T-helper 1 cell treated with Interleukin-12 subunit alpha and Interleukin-12 subunit beta and Interleukin-4 antibody, amounts not matched to agents 30 μg/mL and 1 μg/mL, for 36 hours (primary cell): Measurements from ENCODE around the gene LMLN.
A peak's percentile ranks its signal among the peaks of the same experiment; 100 is the strongest.
"Not testable (repeated sequence)": the region's sequence is repeated elsewhere in the genome, so short reads cannot be mapped to it uniquely, and the experiment has no call there.

ENCODE experiments used
- H3K27ac Mint-ChIP-seq: one replicate; pipeline ENCODE4 v1.8.0; 2021; ENCODE audit warnings: mild to moderate bottlenecking, mixed read lengths
- H3K27me3 Mint-ChIP-seq: one replicate; pipeline ENCODE4 v1.8.0; 2021; ENCODE audit warnings: low read depth, mixed read lengths
- H3K36me3 Mint-ChIP-seq: one replicate; pipeline ENCODE4 v1.8.0; 2021; ENCODE audit warnings: low read depth, mixed read lengths
- H3K4me1 Mint-ChIP-seq: one replicate; pipeline ENCODE4 v1.8.0; 2021; ENCODE audit warnings: low read depth, mixed read lengths
- H3K4me3 Mint-ChIP-seq: one replicate; pipeline ENCODE4 v1.8.0; 2021; ENCODE audit warnings: mild to moderate bottlenecking, moderate library complexity, mixed read lengths
- H3K9me3 Mint-ChIP-seq: one replicate; pipeline ENCODE4 v1.8.0; 2021; ENCODE audit warnings: mixed read lengths

LMLN gene

DNA sequence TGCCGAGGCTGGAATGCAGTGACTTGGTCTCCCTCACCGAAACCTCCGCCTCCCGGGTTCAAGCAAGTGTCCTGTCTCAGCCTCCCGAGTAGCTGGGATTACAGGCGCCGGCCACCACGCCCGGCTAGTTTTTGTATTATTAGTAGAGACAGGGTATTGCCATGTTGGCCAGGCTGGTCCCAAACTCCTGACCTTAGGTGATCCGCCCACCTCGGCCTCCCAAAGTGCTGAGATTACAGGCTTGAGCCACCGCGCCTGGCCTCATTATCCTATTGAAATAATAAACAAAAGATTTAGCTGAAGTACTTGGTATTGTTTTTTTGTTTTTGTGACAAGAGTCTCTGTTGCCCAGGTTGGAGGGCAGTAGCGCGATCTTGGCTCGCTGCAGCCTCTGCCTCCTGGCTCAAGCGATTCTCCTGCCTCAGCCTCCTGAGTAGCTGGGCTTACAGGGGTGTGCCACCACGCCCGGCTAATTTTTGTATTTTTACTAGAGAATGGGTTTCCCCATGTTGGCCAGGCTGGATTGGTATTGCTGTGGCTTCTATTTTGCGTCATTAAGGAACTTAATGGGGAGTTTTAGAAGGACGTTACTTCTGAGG is 8.5 kb upstream of the LMLN start:
- Mint-ChIP-seq H3K9me3 (no peaks in the 10 kb centered on the region), H3K27ac (peak overlapping the region; percentile 98), H3K4me1 (peaks cover 34% of the 10 kb centered on the region), H3K36me3 (peaks cover 44% of the 10 kb centered on the region), H3K4me3 (peak overlapping the region; percentile 99), H3K27me3 (no peaks in the 10 kb centered on the region)

DNA sequence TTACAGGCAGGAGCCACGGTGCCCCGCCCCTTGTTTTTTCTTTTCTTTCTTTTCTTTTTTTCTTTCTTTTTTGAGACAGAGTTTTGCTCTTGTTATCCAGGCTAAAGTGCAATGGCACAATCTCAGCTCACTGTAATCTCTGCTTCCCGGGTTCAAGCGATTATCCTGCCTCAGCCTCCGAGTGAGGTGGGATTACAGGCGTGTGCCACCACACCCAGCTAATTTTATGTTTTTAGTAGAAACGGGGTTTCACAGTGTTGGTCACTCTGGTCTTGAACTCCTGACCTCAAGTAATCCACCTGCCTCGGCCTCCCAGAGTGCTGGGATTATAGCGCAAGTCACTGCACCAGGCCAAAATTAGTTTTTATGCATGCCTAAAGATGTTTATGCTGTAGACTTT is 7.6 kb upstream of the LMLN start:
- peaks cover 50% of the 10 kb centered on the region for H3K36me3 Mint-ChIP-seq
- peaks cover 36% of the 10 kb centered on the region for H3K4me1 Mint-ChIP-seq
- H3K27me3 Mint-ChIP-seq, result no peaks in the 10 kb centered on the region

DNA sequence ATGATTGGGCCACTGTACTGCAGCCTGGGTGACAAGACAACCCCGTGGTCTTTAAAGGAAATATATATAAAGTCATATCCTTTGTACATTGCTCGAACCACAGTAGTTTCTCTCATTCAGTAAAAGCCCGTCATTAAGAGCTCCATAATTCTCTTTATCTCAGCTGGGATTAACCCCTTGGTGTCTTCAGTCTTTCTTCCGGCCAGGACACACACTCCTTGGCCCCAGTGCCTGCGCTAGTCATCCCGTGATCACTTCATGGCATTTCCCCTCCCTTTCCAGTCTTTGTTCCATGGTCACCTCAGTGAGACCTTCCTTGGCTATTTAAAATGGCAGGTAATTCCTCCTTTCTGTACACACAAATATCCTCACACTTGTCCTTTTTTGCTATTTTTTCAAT is 6.7 kb upstream of the LMLN start:
- H3K4me1 Mint-ChIP-seq, result peaks cover 39% of the 10 kb centered on the region
- no peaks in the 10 kb centered on the region for H3K9me3 Mint-ChIP-seq
- peak overlapping the region; percentile 12 for H3K27ac Mint-ChIP-seq
- H3K36me3 Mint-ChIP-seq, result peaks cover 55% of the 10 kb centered on the region
- H3K27me3 Mint-ChIP-seq, result no peaks in the 10 kb centered on the region
- peak overlapping the region; percentile 35 for H3K4me3 Mint-ChIP-seq

More for the DNA sequence above, 7.6 kb upstream of the LMLN start:
- Mint-ChIP-seq H3K4me3 (no peak overlapping the region), H3K9me3 (no peaks in the 10 kb centered on the region), H3K27ac (no peak overlapping the region)

DNA sequence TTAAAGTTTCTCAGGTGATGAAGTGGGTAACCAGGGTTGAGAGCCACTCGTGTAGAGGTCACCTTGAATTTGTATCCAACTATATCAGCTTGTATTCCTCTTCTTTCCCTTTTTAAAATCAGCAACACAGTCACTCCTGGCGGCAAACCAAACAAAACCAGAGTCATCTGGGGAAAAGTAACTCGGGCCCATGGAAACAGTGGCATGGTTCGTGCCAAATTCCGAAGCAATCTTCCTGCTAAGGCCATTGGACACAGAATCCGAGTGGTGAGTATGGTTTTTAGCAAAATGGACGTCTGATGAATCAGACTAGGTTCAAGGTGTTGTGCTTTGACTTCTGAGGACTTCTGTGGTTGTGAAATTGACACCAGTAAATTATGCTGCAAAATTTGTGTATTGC is 6.1 kb upstream of the LMLN start:
- no peak overlapping the region for H3K27ac Mint-ChIP-seq
- H3K4me3 Mint-ChIP-seq, result no peak overlapping the region
- H3K36me3 Mint-ChIP-seq, result peaks cover 56% of the 10 kb centered on the region
- H3K9me3 Mint-ChIP-seq, result no peaks in the 10 kb centered on the region
- no peaks in the 10 kb centered on the region for H3K27me3 Mint-ChIP-seq
- H3K4me1 Mint-ChIP-seq, result peaks cover 38% of the 10 kb centered on the region

DNA sequence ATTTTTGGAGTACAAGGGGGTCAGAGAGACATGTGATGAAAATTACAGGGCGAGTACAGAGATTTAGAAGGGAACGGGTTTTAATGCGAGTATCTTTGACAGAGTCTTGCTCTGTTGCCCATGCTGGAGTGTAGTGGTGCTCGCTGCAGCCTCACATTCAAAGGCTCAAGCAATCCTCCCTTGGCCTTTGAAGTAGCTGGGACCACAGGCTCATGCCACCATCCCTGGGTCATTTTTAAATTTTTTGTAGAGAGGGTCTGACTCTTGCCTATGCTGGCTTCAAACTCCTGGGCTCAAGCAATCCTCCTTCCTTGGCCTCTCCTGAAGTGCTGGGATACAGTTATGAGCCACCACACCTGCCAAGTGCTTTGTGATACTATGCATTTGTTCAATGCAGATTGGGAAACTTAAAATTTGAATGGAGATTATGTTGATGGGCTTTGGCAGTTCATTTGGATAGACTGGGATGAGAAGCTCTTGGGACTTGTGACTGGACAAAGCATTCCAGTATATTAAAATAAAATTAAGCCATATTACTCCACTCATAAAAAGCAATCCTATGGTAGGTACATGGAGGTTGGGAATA is 4.0 kb upstream of the LMLN start:
- H3K27me3 Mint-ChIP-seq, result no peaks in the 10 kb centered on the region
- no peak overlapping the region for H3K27ac Mint-ChIP-seq
- peaks cover 38% of the 10 kb centered on the region for H3K4me1 Mint-ChIP-seq
- peaks cover 45% of the 10 kb centered on the region for H3K36me3 Mint-ChIP-seq
- H3K9me3 Mint-ChIP-seq, result no peaks in the 10 kb centered on the region
- no peak overlapping the region for H3K4me3 Mint-ChIP-seq

DNA sequence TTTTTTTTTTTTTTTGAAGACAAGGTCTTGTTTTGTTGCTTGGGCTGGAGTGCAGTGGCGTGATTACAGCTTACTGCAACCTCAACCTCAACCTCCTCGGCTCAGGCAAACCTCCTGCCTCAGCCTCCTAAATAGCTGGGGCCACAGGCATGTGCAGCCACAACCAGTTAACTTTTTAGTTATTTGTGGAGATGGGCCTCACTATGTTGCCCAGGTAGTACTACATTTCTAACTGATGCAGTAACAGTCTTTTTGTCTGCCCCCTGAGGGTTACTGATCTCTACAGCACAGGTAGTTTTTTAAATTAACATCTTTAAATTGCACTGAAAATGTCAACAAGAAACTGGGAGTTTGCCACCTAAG is 3.4 kb upstream of the LMLN start:
- Mint-ChIP-seq H3K27me3 (no peaks in the 10 kb centered on the region), H3K4me3 (no peak overlapping the region), H3K4me1 (peaks cover 38% of the 10 kb centered on the region), H3K36me3 (peaks cover 41% of the 10 kb centered on the region), H3K9me3 (no peaks in the 10 kb centered on the region), H3K27ac (no peak overlapping the region)

DNA sequence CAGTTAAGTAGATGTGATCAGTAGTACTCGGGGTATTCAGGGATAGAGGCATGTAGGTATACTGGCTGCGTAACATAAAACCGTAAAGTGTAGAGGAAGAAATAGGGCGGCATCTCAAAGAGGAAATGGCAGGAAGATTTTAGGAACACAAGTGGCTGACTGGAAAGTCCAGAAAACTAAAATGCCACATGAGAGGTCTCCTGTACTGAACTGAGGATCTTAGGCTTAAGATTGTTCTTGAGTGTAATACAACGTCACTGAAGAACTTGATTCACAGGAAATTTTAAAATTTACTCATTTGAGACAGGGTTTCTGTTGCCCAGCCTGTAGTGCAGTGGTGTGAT is 2.3 kb upstream of the LMLN start:
- H3K36me3 Mint-ChIP-seq, result peaks cover 35% of the 10 kb centered on the region
- no peak overlapping the region for H3K4me3 Mint-ChIP-seq
- no peak overlapping the region for H3K27ac Mint-ChIP-seq
- no peaks in the 10 kb centered on the region for H3K27me3 Mint-ChIP-seq
- H3K4me1 Mint-ChIP-seq, result peaks cover 43% of the 10 kb centered on the region
- H3K9me3 Mint-ChIP-seq, result no peaks in the 10 kb centered on the region

DNA sequence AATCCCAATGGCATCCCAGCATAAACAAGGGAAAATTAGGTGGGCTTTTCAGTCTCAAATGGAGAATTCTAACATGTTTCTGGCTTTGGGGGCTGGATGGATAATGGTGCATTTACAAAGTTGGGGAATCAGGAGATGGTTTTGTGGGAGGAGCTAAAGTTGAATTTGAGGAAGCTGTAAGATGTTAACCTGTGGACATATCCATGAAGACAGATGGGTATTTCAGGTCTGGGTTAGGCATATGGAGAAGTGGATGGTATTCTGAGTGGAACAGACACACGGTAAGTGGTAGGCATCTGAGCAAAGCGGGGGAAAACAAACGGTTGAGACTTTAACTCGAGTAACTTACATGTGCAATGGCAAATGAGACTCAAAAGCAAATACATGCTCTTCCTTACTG is 1.7 kb upstream of the LMLN start:
- Mint-ChIP-seq H3K9me3 (no peaks in the 10 kb centered on the region), H3K4me3 (peak overlapping the region; percentile 29), H3K4me1 (peaks cover 38% of the 10 kb centered on the region), H3K27ac (peak overlapping the region; percentile 29), H3K27me3 (no peaks in the 10 kb centered on the region), H3K36me3 (peaks cover 31% of the 10 kb centered on the region)

DNA sequence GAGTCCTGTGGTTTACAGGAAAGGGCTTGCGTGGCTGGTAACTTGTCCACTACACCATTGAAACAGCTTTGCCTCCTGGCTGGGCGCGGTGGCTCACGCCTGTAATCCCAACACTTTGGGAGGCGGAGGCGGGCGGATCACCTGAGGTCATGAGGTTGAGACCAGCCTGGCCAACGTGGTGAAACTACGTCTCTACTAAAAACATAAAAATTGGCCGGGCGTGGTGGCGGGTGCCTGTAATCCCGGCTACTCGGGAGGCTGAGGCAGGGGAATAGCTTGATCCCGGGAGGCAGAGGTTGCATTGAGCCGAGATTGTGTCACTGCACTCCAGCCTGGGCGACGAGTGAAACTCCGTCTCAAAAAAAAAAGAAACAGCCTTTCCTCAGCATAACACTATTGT is 1.2 kb upstream of the LMLN start:
- Mint-ChIP-seq H3K27ac (peak overlapping the region; percentile 19), H3K36me3 (peaks cover 26% of the 10 kb centered on the region), H3K4me1 (peaks cover 33% of the 10 kb centered on the region), H3K4me3 (peak overlapping the region; percentile 29)
- not testable (repeated sequence) for H3K27me3 Mint-ChIP-seq, H3K9me3 Mint-ChIP-seq

DNA sequence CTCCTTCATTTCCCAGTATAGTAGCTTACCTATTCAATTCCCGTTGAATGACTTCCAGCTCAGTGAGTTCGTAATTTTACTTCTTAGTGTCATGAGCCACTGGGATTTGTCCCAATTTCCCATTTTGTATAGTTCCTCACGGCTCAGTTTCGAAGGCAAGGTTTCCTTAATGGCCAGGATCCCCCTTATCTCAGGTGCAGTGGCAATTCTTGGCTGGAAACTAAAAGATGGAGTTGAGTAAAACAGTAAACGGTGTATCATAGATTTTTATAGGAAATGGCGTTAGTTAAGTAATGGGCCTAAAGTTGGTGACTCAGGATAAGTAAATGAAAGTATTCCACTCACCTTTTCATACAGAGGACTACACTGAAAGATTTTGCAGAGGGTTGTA is 522 bp upstream of the LMLN start:
- Mint-ChIP-seq H3K27me3 (no peaks in the 10 kb centered on the region), H3K36me3 (peaks cover 22% of the 10 kb centered on the region), H3K9me3 (no peaks in the 10 kb centered on the region), H3K4me3 (peak overlapping the region; percentile 88), H3K4me1 (peaks cover 31% of the 10 kb centered on the region), H3K27ac (peak overlapping the region; percentile 87)

DNA sequence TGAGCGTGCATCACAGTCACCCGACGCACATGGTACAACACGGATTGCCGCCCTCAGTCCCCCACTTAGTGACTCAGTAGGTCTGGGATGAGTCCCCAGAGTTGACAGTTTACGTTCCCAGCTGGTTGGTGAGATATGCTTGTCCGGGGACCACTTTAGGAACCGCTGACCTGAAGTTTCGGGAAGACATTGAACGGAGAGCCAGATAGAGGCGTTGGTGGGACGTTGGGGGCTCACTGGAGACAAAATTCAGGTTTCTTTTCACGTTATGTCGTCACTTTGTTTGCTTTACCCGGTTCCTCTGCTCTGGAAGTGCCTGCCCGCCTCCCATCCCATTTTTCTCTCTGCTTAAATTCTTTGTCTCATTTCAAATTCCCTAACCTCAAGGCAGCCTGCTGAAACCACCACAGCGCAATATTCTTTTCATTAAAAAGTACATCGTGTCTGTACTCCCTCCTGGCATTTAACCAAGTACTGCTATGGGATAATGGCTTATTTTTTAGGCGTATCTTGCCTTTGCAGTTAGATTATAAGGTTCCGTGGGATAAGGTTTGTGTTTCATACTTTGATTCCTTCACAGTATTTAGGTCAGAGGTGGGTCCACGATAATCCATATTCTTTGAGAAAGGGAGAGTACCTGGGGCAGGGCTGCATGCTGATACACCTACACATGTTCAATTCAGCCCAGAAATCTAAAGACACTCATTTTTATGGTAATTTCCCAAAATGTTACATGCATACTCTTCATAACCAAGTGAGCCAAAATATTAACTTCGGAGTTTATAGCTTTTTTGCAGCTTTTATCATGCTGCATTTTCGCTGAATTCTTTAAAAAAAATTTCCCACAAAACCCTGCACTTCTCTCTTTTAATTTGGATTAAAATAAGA is 921 bp downstream of the LMLN start:
- Mint-ChIP-seq H3K36me3 (peaks cover 12% of the 10 kb centered on the region), H3K9me3 (no peaks in the 10 kb centered on the region), H3K27ac (peak overlapping the region; percentile 87), H3K4me3 (peak overlapping the region; percentile 88), H3K27me3 (no peaks in the 10 kb centered on the region), H3K4me1 (peaks cover 31% of the 10 kb centered on the region)

DNA sequence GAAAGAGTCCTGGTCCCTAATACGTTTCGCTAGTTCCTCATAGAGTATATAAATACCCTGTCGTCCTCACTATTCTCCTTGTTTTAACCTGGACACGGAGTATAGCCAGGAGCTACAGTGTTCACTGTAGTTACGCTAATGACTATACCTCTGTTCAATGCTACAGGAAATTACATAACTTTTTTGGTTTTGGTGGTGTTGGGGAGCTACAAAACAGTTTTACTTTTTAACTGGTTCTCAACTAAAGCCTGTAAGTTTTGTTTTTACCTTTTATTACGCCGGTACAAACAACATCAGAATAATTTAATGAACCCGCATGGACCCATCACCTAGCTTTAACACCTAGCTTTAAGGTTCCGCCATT is 1.5 kb downstream of the LMLN start:
- no peak overlapping the region for H3K27ac Mint-ChIP-seq
- H3K4me3 Mint-ChIP-seq, result peak overlapping the region; percentile 88
- H3K9me3 Mint-ChIP-seq, result no peaks in the 10 kb centered on the region

DNA sequence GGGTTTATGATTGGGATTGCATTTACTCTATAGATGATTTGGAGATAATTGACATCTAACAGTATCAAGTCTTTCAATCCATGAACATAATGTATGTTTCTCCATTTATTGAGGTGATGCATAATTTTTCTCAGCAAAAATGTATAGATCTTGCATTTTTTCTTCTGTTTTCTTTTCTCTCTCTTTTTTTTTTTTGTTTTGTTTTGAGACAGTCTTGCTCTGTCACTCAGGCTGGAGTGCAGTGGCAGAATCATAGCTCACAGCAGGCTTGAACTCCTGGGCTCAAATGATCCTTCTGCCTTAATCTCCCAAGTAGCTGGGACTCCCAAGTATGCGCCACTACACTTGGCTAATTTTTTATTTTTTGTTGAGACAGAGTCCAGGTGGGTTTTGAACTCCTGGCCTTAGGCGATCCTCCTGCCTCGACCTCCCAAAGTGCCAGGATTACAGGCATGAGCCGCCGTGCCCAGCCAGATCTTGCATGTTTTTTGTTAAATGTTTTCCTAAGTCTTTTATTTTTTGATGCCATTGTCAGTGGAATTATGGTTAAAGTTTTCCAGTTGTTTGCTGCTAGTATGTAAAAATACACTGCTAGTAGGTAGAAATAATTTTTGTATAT is 3.1 kb downstream of the LMLN start:
- peaks cover 5% of the 10 kb centered on the region for H3K36me3 Mint-ChIP-seq
- H3K4me1 Mint-ChIP-seq, result peaks cover 27% of the 10 kb centered on the region
- no peak overlapping the region for H3K27ac Mint-ChIP-seq
- no peak overlapping the region for H3K4me3 Mint-ChIP-seq
- H3K27me3 Mint-ChIP-seq, result no peaks in the 10 kb centered on the region
- H3K9me3 Mint-ChIP-seq, result peaks cover 9% of the 10 kb centered on the region

More for the DNA sequence above, 1.5 kb downstream of the LMLN start:
- no peaks in the 10 kb centered on the region for H3K27me3 Mint-ChIP-seq
- H3K36me3 Mint-ChIP-seq, result peaks cover 12% of the 10 kb centered on the region
- peaks cover 31% of the 10 kb centered on the region for H3K4me1 Mint-ChIP-seq

DNA sequence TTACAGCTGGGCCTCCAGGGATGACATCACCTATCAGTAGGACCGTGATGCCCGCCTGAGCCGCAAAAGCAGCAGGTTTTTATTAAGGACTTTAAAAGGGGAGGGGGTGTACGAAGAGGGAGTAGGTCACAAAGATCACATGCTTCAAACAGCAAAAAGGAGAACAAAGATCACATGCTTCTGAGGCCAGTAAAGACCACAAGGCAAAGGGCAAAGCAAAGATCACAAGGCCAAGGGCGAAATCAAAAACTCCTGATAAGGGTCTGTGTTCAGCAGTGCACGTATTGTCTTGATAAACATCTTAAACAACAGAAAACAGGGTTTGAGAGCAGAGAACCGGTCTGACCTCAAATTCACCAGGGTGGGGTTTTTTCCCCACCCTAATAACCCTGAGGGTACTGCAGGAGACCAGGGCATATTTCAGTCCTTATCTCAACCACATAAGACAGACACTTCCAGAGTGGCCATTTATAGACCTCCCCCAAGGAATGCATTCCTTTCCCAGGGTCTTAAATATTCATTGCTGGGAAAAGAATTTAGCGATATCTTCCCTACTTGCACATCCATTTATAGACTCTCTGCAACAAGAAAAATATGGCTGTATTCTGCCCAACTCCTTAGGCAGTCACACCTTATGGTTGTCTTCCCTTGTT is 7.4 kb downstream of the LMLN start:
- H3K27ac Mint-ChIP-seq, H3K36me3 Mint-ChIP-seq, H3K4me3 Mint-ChIP-seq, H3K4me1 Mint-ChIP-seq, H3K27me3 Mint-ChIP-seq: not testable (repeated sequence)
- peaks cover 12% of the 10 kb centered on the region for H3K9me3 Mint-ChIP-seq
